ENCODE measurements around the gene LDB2.

GRCh38 chr4:16883806-16884205 is 14.6 kb downstream of the LDB2 start:
- TF ChIP-seq POLR2A (IDR thresholded peaks at IDR 0.05; ENCODE audit: low read length), result no peak
- no peak for TF ChIP-seq GATA1 (IDR thresholded peaks at IDR 0.05; ENCODE audit: low read depth, low read length)

Measured in erythroblast (primary cell).